PC-9 (cell line): ENCODE results near the gene GMDS. TPM values are rescaled to one million over a fixed set of nuclear protein-coding genes. Genes with fewer than 3 reads are reported as not detected.

Experiments used
- BruUV-seq: library from RNA; stranded (reverse); fragments of 400-500 nt; replicated peaks from 2 replicates; lab custom pipeline; 2021; lab: Mats Ljungman, UMichigan
- CTCF ChIA-PET: fragments of 300-600 bp; sonication (Branson Sonifier 250); formaldehyde crosslinking; loops from one replicate; lab custom pipeline; 2022; ENCODE audit warnings: antibody characterized with exemption; lab: Charles Lee
- POLR2A ChIA-PET: fragments of 300-600 bp; sonication (Branson Sonifier 250); formaldehyde crosslinking; loops from one replicate; lab custom pipeline; 2022; ENCODE audit warnings: antibody characterized with exemption; ENCODE audit not compliant: unreplicated experiment; lab: Charles Lee
- DNase-seq, 2 experiments: peaks; one replicate each; pipeline versions ENCODE4 v3.0.0 to v3.0.0-alpha.2; 2015 to 2022; ENCODE audit warnings: mixed read lengths in 1 of 2
- H2AFZ ChIP-seq: fragments of 200-600 bp; sonication (generic); 2 replicates; pipeline ENCODE4 v1.8.1; 2017; ENCODE audit warnings: antibody characterized with exemption
- H3F3A ChIP-seq: fragments of 200-600 bp; sonication (generic); 2 replicates; pipeline ENCODE4 v1.8.1; 2017; ENCODE audit warnings: antibody characterized with exemption, mild to moderate bottlenecking, low read depth; ENCODE audit not compliant: insufficient read depth
- H3K27ac ChIP-seq: fragments of 200-600 bp; sonication (generic); 2 replicates; pipeline ENCODE4 v1.6.1; 2016; ENCODE audit warnings: mixed run types
- H3K27me3 ChIP-seq: fragments of 200-600 bp; sonication (generic); 2 replicates; pipeline ENCODE4 v1.6.1; 2016; ENCODE audit warnings: low read depth, mixed run types; ENCODE audit not compliant: insufficient read depth
- H3K36me3 ChIP-seq: fragments of 200-600 bp; sonication (generic); 2 replicates; pipeline ENCODE4 v1.6.1; 2016; ENCODE audit warnings: low read depth, mixed run types
- H3K4me1 ChIP-seq: fragments of 200-600 bp; sonication (generic); replicated peaks from 2 replicates; pipeline ENCODE4 v1.6.1; 2016; ENCODE audit warnings: mixed run types; ENCODE audit not compliant: insufficient read depth
- H3K4me2 ChIP-seq: fragments of 200-600 bp; sonication (generic); 2 replicates; pipeline ENCODE4 v1.6.1; 2017; ENCODE audit warnings: mixed run types
- H3K4me3 ChIP-seq: fragments of 200-600 bp; sonication (generic); 2 replicates; pipeline ENCODE4 v1.6.1; 2016; ENCODE audit warnings: mixed run types
- H3K79me2 ChIP-seq: fragments of 200-600 bp; sonication (generic); 2 replicates; pipeline ENCODE4 v1.6.1; 2017; ENCODE audit warnings: low read depth, mixed run types
- H3K9me2 ChIP-seq: fragments of 200-600 bp; sonication (generic); 2 replicates; pipeline ENCODE4 v1.8.1; 2017; ENCODE audit warnings: mild to moderate bottlenecking; ENCODE audit not compliant: insufficient read depth
- H3K9me3 ChIP-seq: fragments of 200-600 bp; sonication (generic); 2 replicates; pipeline ENCODE4 v1.8.1; 2016; ENCODE audit warnings: low read depth; ENCODE audit not compliant: insufficient read depth
- H4K20me1 ChIP-seq: fragments of 200-600 bp; sonication (generic); 2 replicates; pipeline ENCODE4 v1.8.1; 2017; ENCODE audit not compliant: insufficient read depth
- EZH2 ChIP-seq: fragments of 200-600 bp; sonication (generic); IDR thresholded peaks from 2 replicates; pipeline ENCODE4 v1.8.0; 2017; ENCODE audit warnings: antibody characterized with exemption, low read depth
- intact Hi-C: fragments of 100-400 bp; cut with micrococcal nuclease; formaldehyde crosslinking; loops from one replicate; pipeline ENCODE4 v1.10.0; 2022; ENCODE audit not compliant: unreplicated experiment
- total RNA-seq: library from RNA; stranded (reverse); gene quantifications from 2 replicates; pipeline ENCODE4 v1.2.3, GENCODE V29; 2021
- TF ChIP-seq, protein P1 (sequence below): fragments of 200-600 bp; sonication (generic); conservative IDR thresholded peaks from 2 replicates; pipeline ENCODE4 v1.6.1; 2017; ENCODE audit warnings: mixed run types, antibody characterized with exemption, mild to moderate bottlenecking, moderate library complexity

GMDS gene
- total RNA-seq, 1 experiment from 2014 or later, result 30.1 TPM

DNA sequence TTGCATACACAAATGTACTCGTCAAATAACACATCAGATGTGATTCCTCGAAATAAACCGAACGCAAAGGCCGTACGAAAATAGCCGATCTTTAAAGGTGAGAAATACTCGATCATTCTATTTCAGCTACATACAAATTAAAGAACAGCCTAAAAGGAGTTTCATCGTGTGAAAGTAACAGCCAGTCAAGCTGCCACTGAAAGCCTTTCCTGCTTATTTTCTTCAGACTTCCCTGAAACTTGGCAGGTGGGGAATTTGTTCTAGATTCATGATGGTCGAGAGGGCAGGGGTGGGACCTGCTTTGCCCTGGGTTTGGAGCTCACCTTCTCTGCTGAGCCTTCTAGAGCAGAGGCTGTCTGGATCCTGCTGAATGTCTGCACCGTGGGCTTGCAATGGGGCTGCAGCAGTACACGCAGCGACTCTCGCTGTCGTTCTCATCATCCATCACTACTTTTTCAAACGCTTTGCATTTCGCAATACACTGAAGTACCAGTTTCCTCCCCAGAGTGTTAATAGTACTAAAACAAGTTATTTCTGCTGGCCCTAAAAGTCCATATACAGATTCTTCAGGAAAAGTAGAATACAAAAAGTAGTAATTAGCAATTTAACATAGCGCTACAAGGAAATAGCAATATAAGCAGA, 619.5 kb downstream of the GMDS start:
- intact Hi-C loops, result no loop called here
- H3K4me2 ChIP-seq, result peak overlapping the region; percentile 73

DNA sequence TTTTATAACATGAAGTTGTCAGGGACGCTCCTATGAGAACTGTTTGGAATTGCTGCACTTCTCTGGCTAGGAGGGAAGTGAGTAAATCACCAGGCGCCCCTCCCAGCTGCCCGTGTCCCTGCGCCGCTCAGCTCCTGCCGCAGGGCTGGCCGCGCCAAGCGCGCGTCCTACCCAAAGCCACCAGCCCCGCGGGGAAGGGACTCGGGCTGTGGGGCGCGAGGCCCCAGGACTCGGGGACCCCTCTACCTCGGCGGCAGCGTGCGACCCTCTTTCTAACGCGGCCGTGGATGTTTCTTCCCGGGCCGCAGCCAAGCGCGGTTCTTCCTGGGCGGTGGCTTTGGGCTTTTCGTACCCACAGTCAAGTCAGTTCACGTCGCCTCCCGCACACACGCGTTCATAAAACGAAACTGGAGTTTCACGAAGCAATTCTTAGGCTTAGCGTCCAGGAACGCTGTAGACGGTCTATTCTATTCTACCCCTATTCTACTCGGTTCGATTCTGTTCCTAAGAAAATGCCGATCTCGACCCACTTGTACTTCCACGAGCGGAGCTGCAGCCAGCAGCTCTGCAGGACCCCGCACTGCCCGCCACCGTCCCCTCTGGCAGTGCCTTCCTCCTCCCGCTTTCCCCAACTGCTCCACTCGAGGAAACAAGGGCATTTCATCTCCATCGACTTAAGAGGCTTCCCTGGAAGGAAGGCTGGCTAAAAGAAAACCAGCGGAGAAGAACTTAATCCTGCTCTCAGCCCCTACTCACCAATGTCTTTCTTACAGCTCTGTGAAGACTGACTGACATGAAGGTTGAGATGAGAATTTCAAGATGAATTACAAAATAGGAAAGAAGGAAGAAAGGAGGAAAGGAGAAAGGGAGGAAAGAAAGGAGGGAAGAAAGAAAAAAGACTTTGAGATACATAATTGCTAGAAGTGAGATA, 620.3 kb downstream of the GMDS start:
- BruUV-seq, result no TSS peak
- intact Hi-C loops, result no loop called here
- no peaks in the 10 kb centered on the region for H3K27me3 ChIP-seq
- TF ChIP-seq, protein P1, sequence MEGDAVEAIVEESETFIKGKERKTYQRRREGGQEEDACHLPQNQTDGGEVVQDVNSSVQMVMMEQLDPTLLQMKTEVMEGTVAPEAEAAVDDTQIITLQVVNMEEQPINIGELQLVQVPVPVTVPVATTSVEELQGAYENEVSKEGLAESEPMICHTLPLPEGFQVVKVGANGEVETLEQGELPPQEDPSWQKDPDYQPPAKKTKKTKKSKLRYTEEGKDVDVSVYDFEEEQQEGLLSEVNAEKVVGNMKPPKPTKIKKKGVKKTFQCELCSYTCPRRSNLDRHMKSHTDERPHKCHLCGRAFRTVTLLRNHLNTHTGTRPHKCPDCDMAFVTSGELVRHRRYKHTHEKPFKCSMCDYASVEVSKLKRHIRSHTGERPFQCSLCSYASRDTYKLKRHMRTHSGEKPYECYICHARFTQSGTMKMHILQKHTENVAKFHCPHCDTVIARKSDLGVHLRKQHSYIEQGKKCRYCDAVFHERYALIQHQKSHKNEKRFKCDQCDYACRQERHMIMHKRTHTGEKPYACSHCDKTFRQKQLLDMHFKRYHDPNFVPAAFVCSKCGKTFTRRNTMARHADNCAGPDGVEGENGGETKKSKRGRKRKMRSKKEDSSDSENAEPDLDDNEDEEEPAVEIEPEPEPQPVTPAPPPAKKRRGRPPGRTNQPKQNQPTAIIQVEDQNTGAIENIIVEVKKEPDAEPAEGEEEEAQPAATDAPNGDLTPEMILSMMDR, result no peak
- no peak for TF ChIP-seq EZH2
- H3F3A ChIP-seq, result peaks cover 10% of the 10 kb centered on the region
- no peaks in the 10 kb centered on the region for H3K9me3 ChIP-seq
- no peaks in the 10 kb centered on the region for H3K36me3 ChIP-seq
- DNase-seq, result peak in 1 of 2 experiments; percentile 45
- H3K4me1 ChIP-seq, result peaks cover 10% of the 10 kb centered on the region
- H3K79me2 ChIP-seq, result no peaks in the 10 kb centered on the region
- POLR2A ChIA-PET, result interaction anchor here (0.8 kb wide), 1 partner anchor 8 kb away, joined by 3 read pairs; no protein-coding TSS in a partner anchor
- H3K4me2 ChIP-seq, result peak overlapping the region; percentile 73
- CTCF ChIA-PET, result no interaction called here
- no peaks in the 10 kb centered on the region for H4K20me1 ChIP-seq
- H3K4me3 ChIP-seq, result peak overlapping the region; percentile 50; the same call in 1 of the 2 replicates
- no peak overlapping the region for H3K27ac ChIP-seq
- H3K9me2 ChIP-seq, result no peaks in the 10 kb centered on the region
- 0 out of 2 replicates have a peak overlapping the region, but pooled peaks have one; percentile 60 for H2AFZ ChIP-seq

More for the DNA sequence above, 619.5 kb downstream of the GMDS start:
- TF ChIP-seq, protein P1, result no peak
- TF ChIP-seq EZH2, result no peak
- Histone ChIP-seq H3K4me1 (peaks cover 18% of the 10 kb centered on the region), H3F3A (peaks cover 18% of the 10 kb centered on the region), H3K9me2 (no peaks in the 10 kb centered on the region), H3K9me3 (no peaks in the 10 kb centered on the region), H2AFZ (no peak overlapping the region), H3K36me3 (no peaks in the 10 kb centered on the region), H3K27me3 (no peaks in the 10 kb centered on the region), H3K27ac (no peak overlapping the region), H3K79me2 (no peaks in the 10 kb centered on the region), H4K20me1 (no peaks in the 10 kb centered on the region), H3K4me3 (peak overlapping the region; percentile 50; the same call in 1 of the 2 replicates)
- ChIA-PET POLR2A (no interaction called here), CTCF (no interaction called here)
- BruUV-seq, result no TSS peak
- no peak for DNase-seq

DNA sequence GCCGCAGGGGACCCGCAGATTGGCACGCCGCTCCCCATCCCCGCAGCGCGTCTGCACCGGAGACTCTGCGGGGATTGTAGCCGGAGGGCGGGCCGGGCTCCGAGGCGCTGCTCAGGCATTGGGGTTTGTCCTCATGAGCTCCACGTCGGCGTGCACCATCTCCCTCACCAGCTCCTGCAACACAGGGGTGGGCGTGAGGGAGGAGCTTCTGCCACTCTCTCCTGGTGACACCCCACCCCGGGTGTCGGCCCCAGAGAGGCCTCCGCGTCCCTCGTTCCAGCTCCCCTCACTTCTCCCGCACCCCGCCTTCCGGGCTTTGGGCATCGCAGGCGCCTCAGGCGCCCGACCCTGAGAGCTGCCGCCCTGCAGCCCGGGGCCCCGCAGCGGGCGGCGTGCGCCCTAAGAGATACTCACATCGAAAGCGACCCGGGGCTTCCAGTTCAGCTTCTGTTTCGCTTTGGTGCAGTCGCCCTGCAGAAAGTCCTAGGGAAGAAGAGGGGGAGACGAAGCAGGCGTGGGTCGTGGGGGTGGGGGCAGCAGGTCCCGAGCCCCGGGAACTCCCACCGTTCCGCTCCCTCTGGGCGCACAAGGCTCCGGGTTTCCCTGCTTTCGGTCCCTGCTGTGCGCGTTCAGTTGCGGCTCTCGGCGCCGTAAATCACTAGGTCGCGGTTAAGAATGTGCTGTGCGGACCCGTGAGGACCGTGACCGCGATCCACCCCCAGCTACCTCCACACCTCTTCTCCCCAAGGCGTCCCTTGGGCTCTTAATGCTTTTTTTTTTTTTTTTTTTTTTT, 621.2 kb downstream of the GMDS start:
- ChIA-PET POLR2A (interaction anchor here (0.6 to 0.8 kb wide), 3 partner anchors 9 to 214 kb away, joined by 3 to 13 read pairs (median 4); no protein-coding TSS in a partner anchor), CTCF (interaction anchor here (0.6 kb wide), 1 partner anchor 1333 kb away, joined by 3 read pairs; no protein-coding TSS in a partner anchor)
- H3K4me1 ChIP-seq, result 0 out of 2 replicates have a peak, but pooled peaks cover 2% of the 10 kb centered on the region
- H2AFZ ChIP-seq, result no peak overlapping the region
- H3K4me3 ChIP-seq, result peak overlapping the region; percentile 50; the same call in 1 of the 2 replicates
- peaks cover 4% of the 10 kb centered on the region; the same call in 1 of the 2 replicates for H3F3A ChIP-seq
- H3K27ac ChIP-seq, result no peak overlapping the region
- no peak for DNase-seq
- no peaks in the 10 kb centered on the region for H3K27me3 ChIP-seq
- TF ChIP-seq EZH2, result no peak
- TF ChIP-seq, protein P1, result no peak
- H3K79me2 ChIP-seq, result no peaks in the 10 kb centered on the region
- H3K9me3 ChIP-seq, result no peaks in the 10 kb centered on the region
- no peaks in the 10 kb centered on the region for H4K20me1 ChIP-seq
- peak overlapping the region; percentile 73 for H3K4me2 ChIP-seq
- BruUV-seq, result no TSS peak
- H3K9me2 ChIP-seq, result no peaks in the 10 kb centered on the region
- no peaks in the 10 kb centered on the region for H3K36me3 ChIP-seq
- intact Hi-C loops, result no loop called here
